Body of pancreas (tissue), 4 donors: ENCODE results near the gene AFF3.
"Not testable (repeated sequence)": the region's sequence is repeated elsewhere in the genome, so short reads cannot be mapped to it uniquely, and the experiment has no call there.

ENCODE experiments used
- CTCF ChIP-seq, 7 experiments: fragments of 450-650 bp in 4 of 7; fragments of 200-600 bp in 3 of 7; sonication (generic) in 3 of 7; IDR thresholded peaks; one replicate each; pipeline ENCODE4 v1.5.1; 2016 to 2019; ENCODE audit warnings: antibody characterized with exemption in 7 of 7
- POLR2A ChIP-seq, 3 donors: fragments of 450-650 bp; IDR thresholded peaks; one replicate each; pipeline ENCODE4 v1.6.1; 2016; ENCODE audit warnings: antibody characterized with exemption in 3 of 3, mild to moderate bottlenecking in 2 of 3

GRCh38 chr2:99503662-99504416, 638.6 kb downstream of the AFF3 start:
- TF ChIP-seq CTCF, POLR2A (IDR thresholded peaks at IDR 0.05): not testable (repeated sequence)
